NCI-H1694 (cell line): ENCODE data around the gene PKP1.

ENCODE experiments used
- DNase-seq: peaks from one replicate; lab custom pipeline; 2025; lab: John Stamatoyannopoulos, UW

The PKP1 gene

DNA sequence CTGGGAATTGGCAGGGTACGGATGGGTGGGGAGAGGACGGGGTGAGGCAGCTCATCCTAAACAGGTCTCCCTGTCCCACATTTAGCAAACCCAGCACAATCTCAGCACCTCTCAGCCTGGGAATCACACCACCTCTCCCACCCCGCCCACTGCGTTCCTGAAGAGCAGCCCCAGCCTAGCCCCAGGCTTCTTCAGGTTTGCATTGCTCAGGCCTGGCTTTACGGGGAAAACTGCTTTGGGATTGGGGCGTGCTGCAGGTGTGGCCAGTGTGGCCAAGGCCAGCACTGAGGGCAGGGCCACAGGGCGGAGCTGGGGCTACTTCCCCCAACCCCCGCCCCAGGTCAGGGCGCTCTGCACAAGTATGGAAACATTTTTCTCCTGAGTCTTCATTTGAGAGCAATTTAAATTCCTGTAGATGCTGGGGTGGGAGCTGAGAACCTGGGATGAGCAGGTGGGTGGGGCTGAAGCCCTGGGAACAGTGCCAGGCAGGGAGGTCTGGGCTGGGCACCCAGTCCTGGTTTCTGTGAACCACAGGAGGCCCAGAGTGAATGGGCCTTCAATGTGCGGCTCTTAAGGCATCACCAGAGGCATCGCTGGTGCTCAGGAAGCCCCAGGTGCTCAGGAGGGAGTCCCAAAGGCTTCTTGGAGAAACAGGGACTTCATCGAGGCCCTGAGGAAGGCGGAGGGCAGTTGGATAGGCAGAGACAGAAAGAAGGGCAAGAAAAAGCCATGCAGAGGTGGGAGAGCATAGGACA is 70.1 kb downstream of the PKP1 start:
- DNase-seq, result no peak

DNA sequence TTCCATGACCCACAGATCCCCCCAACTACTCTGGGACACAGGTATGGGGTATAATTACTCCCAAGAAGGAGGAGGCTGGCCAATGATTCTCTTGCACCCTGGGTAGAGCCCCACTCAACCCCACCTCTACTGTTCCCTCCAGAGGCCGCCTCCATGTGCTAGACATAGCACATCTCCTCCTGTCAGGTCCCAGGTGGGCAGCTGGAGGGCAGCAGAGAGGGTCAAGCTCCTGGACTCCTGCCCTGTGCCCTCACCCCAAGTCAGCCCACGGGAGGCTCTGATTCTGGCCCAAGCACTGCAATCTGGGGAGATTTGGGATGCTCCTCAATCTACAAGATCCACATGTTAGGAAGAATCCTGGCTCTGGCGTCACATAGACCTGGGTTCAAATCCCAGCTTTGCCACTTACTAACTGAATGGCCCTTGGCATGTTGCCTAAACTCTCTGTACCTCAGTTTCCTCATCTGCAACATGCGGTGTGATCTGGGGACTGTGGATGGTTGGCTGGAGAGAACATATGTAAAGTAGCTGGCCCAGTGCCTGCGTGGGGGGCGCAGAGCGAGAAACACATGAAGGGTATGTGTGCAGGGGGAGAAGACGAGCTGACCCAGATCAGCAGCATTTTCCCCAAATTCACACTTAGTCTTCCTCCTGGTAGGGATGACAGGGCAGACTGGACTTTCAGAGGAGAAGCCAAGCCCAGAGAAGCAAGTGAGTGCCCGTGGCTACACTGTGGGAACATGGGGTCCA is 71.0 kb downstream of the PKP1 start:
- DNase-seq, result no peak

GRCh38 chr1:201354901-201355295 is 71.6 kb downstream of the PKP1 start:
- no peak for DNase-seq

- no peak for DNase-seq
These were observed 72.2 kb downstream of the PKP1 start for GRCh38 chr1:201355471-201355870.

DNA sequence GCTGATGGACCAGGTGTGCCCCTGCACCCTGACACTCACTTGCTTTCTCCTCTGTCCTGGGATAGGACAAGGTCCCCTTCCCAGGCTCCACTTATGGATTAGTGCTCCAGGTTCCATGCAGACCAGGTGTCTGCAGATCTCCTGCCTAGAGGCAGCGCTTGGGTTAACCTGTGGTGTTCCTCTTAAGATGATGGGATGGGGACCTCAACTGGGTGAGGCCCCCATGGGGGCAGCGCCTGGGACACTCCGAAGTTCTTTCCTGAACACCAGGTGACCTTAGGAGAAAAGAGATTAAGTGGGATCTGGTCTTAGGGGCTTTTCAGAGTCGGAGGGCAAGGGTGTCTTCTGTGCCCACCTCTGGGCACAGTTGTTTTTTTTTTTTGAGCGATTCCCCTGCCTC is 72.9 kb downstream of the PKP1 start:
- DNase-seq, result no peak

- no peak for DNase-seq
These were observed 73.4 kb downstream of the PKP1 start for GRCh38 chr1:201356701-201357100.

DNA sequence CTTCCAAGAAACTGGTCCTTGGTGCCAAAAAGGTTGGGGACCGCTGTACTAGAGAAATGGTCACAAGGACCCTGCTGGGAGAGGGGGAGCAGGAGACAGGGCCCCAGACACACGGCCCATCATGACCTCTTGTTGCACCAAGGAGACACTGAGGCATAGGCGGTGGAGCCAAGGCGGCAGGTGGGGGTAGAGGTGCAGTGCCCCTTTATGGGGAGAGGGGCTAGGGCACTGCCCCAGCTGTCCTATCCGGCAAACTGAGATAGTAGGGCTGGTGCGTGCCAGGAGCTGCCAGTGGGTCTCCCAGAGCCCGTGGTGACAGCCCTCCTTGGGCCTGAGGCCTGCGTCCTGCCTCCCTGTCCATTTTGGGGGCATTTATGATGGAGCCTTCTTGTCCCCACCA is 73.9 kb downstream of the PKP1 start:
- DNase-seq, result no peak

DNA sequence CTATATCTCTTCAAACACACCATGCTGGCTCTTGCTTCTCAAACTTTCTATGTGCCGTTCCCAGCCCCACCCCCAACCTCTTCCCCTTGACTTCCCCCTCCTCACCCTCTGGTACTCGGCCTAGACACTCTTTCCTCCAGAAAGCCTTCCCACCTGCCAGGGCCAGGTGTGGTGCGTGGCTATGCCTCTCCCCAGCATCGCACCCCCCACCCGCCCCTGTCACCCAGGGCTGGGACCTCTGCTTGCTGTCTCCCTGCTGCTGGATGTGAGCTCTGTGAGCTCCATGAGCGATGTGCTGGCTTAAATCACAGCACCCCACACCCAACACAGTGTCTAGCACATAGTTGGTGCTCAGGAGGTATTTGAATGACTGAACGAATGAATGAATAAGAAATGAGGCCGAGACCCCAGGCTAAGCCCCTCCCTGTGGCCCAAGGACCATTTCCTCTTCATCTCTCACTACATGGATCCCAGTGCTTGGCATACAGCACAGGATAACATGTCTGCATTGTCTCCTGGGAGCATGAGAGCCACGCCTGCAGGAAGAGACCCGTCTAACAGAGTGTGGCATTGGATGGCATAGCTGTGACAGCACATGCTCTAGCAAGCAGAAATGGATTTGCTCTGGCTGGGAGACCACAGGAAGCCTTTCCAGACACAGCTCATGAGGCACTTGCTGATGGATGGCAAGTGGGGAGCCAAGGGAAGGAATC is 74.5 kb downstream of the PKP1 start:
- DNase-seq, result no peak

DNA sequence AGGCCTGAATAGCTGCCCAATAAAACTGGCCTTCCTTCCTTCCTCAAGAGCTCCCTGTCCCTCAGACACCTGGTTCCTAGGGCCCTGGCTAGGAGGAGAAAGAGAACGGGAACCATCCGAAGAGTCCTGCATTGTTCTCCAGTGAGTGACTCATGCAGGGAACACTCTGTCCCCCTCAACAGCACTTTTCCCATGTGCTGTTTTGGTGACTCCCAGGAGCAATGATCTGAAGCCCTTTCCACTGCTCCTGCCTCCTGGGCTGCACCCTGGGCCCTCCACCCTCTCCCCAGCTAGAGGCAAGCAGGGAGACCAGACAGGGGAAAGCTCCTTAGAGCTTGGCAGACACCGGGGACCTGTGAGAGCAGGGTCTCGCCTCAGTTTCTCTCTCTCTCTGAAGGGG is 75.3 kb downstream of the PKP1 start:
- no peak for DNase-seq

DNA sequence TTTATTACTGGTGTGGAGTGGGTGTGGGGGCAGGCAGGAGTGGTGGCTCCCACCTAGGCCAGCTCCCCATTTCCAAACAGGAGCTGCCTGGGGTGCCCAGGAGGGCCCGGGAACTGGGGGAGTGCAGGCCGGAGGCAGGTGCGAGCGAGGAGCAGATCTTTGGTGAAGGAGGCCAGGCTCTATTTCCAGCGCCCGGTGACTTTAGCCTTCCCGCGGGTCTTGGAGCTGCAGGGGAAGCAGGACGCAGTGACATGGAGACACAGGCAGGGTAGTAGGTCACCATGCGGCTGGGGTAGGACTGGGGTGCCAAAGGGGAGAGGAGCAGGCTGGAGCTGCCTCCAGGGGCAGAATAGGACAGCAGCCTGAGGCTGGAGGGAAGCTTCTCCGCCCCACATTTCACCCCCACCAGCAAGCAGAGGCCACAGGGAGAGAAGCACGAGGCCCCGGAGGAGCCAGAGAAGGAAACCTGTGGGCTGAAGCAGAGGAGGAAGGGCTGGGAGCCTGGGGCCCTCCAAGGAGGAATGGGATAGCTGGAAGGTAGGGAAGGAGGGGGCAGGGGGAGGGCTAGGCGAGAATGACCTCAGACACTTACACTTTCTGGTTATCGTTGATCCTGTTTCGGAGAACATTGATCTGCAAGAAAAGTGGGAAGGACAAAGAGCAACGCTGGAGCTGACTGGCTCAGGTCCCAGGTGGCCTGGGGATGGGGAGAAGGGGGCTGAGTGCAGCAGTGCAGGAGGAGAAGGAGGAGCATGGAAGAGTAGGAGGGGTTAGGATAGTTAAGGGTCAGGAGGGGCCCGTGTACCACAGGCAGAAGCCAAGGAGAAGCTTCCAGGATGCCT is 75.9 kb downstream of the PKP1 start:
- DNase-seq, result no peak

DNA sequence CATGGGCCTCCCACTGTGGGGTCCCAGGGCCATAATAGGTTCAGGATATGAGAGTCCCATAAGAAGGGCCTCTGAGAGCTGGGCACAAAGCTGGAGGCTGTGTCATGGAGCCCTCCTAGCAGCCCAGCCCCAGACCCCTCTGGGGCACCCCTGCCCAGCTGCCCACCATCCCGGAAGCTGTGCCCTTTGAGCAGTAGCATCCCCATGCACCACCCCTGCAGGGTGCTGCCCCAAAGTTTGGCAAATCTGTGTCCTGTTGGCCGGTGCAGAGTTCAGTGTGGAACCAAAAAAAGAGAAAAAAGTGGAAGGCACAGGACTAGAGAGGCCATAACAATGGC is 76.5 kb downstream of the PKP1 start:
- no peak for DNase-seq

GRCh38 chr1:201360486-201360885 is 77.2 kb downstream of the PKP1 start:
- DNase-seq, result no peak

DNA sequence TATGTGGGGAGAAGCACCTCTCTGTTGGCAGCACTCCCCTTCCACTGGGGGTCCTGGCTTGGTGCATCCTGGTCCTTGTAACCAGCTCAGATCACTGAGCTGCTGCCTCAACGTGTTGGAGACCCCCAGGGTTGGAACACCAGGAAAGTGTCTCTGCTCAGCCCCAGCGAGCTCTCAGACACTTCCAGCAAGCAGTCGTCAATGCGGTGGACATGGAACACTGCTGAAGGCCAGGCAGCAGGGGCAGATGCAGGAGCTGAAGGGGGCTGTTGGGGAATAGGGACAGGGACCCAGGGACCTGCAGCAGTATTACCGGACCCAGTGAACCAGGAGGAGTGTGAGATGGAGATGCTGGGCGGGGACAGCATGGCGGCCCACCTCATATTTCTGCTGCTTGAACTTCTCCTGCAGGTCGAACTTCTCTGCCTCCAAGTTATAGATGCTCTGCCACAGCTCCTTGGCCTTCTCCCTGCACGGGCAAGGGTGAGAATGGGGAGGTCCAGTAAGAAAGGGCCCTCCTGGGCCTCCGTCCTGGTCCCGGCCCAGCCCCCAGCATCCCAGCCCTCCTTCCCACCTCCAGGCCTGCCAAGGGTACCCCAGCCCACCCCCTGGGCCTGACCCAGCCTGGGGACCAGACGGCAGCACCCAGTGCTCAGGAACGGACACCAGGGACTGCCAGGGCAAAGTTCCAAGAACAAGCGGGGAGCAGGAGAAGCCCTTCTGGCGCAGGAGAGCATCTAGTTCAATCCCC is 77.8 kb downstream of the PKP1 start:
- no peak for DNase-seq

DNA sequence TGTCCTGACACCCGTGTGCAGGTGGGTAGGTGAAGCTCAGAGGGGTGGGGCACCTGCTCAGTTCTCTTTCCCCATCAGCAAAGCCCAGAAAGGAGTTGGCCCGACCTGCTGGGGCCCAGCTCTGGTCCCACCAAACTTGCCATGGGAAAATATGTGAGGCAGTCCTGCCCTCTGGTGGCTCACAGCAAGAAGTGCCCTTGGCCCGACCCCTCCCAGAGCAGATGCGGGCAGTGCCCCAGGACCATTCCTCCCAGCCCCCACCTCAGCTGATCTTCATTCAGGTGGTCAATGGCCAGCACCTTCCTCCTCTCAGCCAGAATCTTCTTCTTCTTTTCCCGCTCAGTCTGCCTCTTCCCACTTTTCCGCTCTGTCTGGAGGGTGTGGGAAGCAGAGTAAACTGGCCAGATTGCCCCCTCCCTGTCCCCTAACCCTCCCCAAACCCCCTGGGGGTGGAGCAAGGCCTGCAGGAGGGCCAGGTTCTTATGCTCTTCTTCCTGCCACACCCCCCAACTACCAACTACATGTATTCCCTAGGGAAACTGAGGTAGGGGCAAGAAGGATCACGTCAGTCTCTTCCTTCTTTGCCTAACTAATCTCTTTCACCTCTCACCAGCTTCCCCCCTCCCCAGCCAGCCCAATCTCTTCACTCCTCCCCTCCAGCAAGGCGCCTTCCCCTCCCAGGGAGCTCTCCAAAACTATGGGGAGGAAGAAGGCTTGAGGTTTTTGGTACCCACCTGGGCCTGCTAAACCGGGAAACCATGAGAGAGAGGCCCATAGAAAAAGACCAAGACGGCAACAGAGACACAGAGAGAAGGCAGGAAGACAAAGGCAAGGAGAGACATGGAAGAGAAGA is 78.6 kb downstream of the PKP1 start:
- peak; percentile 46 for DNase-seq

DNA sequence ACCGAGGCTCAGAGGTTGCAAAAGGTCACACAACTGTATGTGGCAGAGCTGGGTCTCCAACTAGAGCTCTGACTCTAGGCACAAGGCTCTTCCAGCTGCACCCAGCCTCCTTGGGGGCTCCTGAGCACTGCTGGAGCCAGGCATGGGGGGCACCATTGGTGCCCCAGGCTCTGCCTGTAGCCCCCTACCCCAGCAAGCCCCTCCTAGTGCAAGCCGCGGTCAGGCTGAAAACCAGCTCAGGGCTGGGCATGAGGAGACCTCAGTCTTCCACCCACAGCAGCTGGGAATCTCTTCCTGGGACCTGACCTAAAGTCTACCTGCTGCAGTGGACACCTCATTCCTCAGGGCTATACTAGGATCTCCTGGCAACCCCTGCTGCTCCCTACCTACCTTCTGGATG is 79.6 kb downstream of the PKP1 start:
- DNase-seq, result no peak

- DNase-seq, result no peak
These were observed 80.2 kb downstream of the PKP1 start for GRCh38 chr1:201363467-201363866.

DNA sequence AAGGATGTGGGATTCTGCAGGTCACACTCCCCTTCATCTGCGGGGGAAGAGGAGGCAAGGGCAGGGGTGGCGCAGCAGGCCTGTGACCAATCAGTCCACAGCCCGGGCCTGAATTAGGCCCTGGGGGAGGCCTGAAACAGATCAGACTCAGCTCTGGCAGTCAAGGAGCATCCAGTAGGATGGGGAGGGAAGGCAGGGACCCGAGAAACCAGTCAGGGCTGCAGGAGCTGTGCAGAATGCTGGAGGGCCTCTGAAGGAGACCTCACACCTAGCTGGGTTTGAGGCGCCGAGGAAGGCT is 81.5 kb downstream of the PKP1 start:
- no peak for DNase-seq

- no peak for DNase-seq
These were observed 81.9 kb downstream of the PKP1 start for GRCh38 chr1:201365251-201365650.

DNA sequence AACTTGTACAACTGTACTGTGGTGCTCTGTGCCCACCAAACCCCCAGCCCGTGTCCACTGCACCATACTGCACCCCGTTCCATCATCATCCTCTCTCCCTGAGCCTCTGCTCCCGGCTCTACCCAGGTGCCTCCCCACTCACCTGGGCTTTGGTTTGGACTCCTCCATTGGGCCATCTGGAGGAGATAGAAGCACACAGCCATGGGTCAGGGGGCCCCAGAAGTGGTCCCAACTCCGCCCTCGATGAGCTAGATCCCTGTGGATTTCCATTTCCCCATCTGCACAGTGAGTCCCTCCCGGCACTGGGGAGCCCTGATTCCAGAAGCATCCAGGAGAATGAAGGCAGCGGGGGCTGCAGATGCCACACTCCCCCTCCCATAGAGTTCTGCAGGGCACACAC is 83.4 kb downstream of the PKP1 start:
- DNase-seq, result no peak

DNA sequence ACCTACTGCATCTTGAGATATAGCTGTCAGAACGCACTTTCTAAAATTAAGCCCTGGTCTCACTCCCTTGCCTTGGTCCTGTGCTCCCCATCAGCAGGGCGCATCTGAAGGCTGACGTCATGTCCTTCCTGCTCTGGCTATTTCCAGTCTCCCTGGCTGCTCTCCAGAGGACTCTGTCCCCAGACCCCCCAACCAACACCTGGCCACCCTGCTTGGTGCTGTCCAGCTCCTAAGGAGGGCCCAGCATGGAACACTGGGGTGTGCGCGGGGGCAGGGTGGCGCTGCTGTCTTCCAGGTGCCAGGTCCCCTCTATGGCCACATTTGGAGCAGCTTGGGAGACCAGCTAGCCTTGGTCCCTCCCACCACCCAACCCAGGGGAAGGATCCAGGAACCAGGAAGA is 85.9 kb downstream of the PKP1 start:
- no peak for DNase-seq

GRCh38 chr1:201370500-201370899 is 87.2 kb downstream of the PKP1 start:
- no peak for DNase-seq
